HG03108 (cell line): ENCODE measurements around the gene ORC1.

Experiments
- ATAC-seq: cut with Tn5 transposase; IDR thresholded peaks from one replicate; pipeline ENCODE4 v1.9.1; 2021; ENCODE audit warnings: moderate library complexity; ENCODE audit not compliant: unreplicated experiment

Gene ORC1

DNA sequence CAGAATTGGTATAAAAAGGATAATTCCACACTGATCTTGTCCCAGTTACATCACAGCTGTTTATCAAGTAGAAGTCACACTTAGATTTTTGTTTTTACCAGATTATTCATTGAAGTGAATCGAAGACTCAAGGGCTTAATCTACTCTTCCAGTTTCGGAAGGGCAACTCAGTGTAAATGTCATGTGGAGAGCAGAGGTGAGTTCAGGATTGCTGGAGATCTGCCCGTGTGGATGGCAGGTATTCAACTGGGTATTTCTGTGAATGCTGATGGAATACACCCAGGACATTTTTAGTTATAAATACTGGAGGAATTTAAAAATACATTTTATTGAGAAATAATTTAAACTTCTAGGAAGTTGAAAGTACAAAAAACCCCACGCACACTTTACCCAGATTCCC, 57.6 kb downstream of the ORC1 start:
- no peak for ATAC-seq

DNA sequence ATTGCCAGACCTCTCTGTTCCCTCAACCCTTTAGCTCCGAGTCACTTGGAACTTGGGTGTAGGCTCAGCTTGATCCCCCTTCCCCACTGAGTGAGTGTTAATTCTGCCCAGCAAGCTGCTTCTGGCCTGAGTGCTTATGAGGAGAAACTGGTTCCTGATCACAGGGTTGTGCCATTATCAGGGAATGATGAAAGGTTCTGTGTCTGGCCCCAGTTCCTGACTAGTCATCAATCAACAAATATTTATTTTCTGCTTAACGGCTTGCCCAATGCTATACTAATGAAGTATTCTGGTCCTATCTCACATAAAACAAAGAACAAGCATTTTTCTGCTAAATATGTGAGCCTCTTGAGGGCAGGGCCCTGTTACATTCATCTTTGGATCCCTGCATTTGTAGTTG, 59.0 kb downstream of the ORC1 start:
- no peak for ATAC-seq

- no peak for ATAC-seq
These were observed 60.2 kb downstream of the ORC1 start for GRCh38 chr1:52343979-52344378.

GRCh38 chr1:52341655-52342260, 62.5 kb downstream of the ORC1 start:
- no peak for ATAC-seq

GRCh38 chr1:52337439-52337838, 66.8 kb downstream of the ORC1 start:
- no peak for ATAC-seq

GRCh38 chr1:52334906-52335528, 69.2 kb downstream of the ORC1 start:
- ATAC-seq, result no peak

DNA sequence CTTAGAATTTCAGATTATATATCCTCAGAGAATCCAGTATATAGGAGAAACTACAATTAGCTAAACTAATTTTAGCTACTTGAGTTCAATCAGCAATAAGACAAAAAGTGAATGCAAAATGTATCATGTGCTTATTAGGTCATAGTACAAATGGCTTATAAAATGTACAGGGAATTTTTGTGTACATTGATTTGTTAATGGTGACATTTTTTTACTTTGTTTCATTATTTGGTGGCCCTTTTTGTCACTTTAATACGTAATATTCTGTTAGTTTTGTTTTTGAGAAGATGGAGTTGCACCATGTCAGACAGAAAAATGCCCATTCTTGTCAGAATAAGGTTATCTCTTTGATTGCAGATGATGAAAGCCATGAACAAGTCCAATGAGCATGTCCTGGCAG, 71.8 kb downstream of the ORC1 start:
- no peak for ATAC-seq

GRCh38 chr1:52328615-52329014, 75.6 kb downstream of the ORC1 start:
- ATAC-seq, result no peak

DNA sequence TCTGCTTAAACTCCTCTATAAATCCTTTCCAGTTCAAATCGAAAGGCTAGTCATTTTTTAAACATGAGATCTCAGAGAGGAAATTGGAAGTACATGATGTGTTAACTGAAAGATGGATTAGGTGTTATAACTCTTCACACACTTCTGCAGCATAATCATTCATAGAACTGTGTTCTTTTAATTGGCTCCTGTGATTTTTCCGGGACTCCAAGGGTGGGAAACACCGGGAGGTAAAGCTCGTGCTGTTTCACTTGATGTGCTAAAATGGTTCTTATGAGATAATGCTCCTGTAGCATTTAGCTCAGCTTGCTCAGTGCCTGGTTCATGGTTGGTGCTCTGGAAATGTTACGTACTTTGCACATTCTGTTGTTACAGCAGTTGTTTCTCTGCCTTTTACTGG, 78.4 kb downstream of the ORC1 start:
- ATAC-seq, result no peak

- no peak for ATAC-seq
These were observed 80.5 kb downstream of the ORC1 start for GRCh38 chr1:52323731-52324130.
